HG02623 (cell line): Measurements from ENCODE around the gene SOX6.

ENCODE experiments used
- ATAC-seq: cut with Tn5 transposase; IDR thresholded peaks from one replicate; pipeline ENCODE4 v1.9.1; 2021; ENCODE audit warnings: moderate library complexity; ENCODE audit not compliant: unreplicated experiment

SOX6 gene

DNA sequence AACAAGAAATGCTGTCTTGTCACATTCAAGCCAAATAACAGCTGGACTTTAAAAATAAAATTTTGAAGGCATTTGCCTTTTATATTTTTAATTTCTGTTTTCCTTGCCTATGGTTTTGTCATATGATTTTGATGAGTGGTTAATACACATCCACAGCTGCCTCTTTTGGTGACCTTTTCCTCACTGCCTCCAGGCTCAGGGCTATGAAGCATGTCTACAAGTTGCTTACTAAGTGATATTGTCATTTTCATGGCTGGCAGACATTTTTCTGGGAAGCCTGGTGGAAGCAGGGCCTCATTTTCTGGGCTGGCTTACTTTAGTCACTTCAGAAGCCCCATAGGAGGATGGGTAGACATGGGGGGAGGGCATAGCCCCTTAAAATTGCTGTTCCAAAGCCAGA, 344.9 kb downstream of the SOX6 start:
- no peak for ATAC-seq

DNA sequence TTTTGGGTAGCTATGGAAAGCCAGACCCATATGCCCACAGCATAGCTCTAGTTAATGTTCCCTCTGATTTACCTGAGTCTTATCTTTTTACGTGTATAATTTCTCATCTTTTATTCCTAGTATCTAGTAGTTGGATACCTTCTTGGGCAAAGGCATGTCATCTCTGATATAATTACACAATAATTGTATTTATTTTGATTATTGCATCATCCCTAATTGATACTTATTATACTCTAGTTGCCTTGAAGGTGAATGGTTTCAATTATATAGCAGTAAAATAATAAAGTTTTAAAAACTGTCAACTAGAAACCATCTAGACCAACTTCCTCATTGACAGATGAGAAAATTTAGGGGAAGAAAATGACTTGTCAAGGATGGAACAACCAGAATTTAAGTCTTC, 347.3 kb downstream of the SOX6 start:
- ATAC-seq, result no peak

DNA sequence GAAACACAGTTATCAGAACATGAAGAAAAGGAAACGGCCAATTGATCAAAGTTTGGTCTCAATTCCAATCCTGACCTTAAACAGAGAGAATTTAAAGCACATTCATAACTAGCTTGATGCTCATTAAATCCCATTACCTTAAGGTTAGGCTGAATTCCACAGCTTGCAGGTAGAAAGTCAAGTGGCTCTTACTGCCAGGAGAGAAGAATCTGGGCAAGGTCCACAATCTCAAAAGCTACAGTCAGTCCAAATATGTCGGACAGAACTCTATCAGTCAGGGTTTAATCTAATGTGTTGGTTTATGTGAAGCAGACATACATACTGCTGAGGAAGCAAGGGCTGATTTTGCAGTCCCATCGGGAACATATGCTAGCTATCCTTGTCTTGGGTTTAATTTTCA, 348.8 kb downstream of the SOX6 start:
- ATAC-seq, result no peak

DNA sequence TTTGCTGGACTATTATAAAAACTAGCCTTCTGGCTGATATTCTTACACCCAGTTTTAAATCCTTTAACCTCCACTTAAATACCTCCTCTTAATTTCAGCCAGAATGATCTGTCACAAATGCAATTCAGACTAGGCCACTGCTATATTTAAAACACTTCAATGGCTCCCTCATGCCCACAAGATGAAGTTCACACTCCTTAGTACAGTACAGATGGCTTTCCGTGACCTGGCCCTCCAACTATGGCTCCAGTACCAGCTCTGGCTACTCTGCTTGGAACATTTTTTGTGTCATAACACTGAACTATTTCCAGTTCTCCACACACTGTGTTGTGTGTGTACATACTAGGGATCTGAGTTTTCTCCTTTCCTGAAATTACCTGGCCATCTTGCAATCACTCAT, 353.4 kb downstream of the SOX6 start:
- ATAC-seq, result no peak

DNA sequence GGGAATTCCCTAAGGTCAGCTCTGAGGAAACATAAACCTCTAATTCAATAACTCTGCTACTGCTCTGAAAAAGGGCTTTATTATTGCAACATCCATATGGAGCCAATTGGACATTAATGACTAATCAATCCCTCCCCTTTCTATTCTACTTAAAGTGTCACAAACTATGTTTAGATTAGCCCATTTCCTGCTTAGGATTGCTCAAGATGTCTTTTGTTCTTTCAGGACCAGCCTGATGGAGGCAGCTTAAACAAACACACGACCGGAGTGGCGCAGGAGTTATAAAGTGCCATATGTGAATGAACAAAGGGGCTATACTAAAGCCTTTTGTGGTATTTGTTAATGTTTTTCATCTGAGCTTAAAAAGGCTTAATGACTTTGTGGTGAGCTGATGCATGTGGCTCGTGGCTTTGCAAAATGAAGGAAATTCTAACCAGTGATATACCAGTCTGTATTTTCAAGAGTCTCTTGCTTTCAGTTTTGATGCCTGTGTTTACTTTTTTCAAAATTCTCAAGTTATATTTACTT, 354.4 kb downstream of the SOX6 start:
- ATAC-seq, result no peak

DNA sequence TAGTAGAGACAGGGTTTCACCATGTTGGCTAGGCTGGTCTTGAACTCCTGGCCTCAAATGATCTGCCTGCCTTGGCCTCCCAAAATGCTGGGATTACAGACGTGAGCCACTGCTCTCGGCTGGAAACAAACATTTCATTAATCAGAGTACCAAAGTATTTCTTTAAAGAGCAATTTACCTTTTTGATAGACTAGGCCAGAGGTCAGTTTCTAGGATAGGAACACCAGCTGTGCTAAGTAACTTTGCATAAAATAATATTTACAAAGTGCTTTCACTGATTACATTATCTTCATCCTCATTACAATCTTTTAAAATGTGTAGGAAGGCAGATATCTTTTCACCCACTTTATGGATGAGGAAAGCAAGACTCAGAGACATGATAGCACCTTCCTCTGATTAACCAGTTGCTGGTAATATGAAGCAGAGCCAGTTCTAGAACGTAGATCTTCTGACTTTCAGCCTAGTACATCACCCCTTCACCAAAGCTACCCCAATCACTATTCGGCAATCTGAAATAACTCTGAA, 355.2 kb downstream of the SOX6 start:
- no peak for ATAC-seq

DNA sequence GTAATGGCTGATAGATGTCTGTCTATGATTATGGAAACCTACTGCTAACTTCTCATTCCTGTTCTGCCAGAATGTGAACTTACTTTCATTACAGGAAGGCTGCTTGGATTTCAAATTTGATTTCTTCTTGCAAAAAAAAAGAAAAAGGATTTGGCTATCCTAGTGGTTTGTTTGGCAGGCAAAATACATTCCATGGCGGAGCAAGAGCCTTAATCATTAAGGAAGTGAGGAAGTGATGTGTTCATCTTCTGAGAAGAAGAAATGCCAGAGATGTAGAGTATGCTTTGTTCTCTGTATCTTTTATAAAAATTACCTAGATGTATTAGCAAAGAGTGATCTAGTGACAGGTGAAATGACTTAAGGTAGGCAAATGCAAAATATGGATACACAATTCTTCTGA, 356.3 kb downstream of the SOX6 start:
- ATAC-seq, result no peak

DNA sequence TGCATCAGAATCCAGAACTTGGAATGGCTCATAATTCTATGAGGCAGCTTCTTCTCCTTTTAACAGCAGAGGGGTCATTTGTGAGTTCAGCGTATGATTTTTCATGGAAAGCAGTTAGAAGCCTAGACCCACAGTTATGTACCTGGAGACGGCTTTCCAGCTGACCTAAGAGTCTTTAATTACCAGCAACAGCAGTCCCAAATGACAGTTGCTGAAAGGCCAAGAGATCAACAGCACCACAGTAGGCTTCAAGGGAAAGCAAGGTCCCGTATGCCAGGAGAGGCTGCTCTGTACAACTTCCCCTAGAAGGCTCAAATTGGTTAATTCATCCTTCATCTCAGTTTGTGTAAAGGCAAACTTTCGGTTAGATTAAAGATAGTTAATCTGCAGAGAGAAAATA, 363.0 kb downstream of the SOX6 start:
- ATAC-seq, result no peak

DNA sequence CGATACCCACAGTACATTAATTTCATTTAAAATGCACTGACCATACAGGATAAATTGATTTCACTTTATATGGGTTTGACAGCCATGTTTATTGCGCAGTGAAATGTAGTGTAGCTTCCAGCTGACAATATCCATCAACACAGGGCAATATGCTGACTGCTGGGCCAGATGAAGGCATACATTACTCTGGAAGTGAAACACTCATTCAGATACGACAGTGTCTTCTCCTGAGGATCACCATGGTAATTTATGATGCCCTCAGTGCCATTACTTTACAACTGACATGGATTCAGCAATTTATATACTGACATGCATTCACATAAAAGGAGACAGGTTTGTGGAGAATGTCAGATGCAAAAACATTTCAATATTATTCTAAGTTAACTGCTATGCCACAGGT, 365.1 kb downstream of the SOX6 start:
- ATAC-seq, result no peak

DNA sequence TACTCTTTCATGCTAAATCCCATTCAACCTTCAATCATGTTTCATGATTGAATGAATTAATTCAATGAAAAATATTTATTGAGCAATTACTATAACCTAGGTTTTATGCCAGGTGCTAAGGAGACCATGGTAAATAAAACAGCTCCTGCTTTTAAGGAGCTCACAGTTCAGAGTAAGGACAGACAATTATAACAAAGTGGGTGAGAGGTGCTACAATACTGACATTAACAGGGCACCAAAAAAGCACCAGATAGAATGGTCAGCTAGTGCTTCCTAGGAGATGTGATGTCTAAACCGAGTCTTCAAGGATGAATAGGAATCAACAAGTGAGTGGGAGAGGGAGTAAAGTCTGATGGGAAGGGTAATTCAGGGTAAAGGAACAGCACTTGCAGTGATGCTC, 366.7 kb downstream of the SOX6 start:
- no peak for ATAC-seq

DNA sequence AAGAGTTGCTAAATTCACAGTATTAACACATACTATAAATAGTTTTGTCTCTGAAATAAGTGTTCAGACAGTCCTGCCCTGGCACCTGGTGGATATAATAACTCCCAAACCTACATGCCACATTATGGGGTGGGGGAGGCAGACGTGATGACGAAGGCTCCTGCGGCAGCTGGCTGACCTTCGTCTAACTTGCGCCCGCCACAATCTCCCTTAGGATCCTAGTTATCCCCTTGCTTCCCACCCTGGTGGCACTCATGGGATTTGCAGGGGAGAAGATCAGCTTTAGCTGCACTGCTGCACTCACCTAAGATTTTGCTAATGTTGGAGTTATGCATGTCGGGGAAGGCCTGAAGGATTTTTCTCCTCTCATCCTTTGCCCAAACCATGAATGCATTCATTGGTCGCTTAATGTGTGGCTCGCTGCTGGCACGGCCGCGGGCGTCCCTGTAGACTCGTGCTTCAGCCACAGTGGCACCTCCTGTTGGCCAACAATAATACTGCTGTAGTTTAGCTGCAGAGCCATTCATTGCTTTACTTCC, 367.6 kb downstream of the SOX6 start:
- ATAC-seq, result no peak

DNA sequence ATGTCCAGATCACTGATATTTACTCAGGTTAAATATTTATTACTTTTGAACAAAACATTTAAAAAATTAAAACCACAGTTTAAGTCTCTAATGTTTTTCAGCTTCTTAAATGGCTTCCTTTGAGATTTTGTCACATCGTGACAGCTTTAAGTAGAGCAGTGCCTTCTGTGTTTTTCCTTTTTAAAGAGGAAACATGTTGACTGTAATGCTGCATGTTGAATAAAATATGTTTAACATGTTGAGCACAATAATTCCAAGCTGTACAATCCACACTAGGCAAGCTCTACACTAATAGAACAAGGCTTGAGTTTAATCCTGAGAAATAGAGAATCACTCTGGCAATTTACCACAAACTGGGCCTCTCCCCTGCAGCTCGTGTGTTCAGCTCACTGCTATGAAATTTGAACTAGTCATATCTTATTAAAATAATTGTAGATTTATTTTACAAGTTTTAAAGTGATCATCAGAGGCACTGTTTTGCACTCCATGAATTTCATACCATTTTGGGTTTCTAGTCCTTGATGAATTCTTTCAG, 368.3 kb downstream of the SOX6 start:
- no peak for ATAC-seq

DNA sequence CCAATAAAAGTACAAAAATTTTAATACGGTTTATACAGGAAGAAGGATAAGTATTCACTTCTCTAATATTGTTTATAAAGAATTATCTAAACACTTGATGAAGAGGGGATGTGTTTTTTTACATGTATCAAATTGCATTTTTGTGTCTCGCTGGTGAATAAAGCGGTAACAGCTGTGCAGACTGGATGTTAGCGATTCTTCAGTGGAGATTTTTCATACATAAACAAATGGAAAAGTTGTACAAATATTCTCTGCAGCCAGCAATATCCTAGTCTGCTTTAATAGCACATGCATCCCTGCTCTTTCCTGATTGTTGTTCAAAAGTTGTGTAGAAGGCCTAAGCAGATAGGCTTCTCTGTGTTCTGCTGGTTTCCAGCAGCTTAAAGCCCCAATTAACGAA, 369.3 kb downstream of the SOX6 start:
- no peak for ATAC-seq

DNA sequence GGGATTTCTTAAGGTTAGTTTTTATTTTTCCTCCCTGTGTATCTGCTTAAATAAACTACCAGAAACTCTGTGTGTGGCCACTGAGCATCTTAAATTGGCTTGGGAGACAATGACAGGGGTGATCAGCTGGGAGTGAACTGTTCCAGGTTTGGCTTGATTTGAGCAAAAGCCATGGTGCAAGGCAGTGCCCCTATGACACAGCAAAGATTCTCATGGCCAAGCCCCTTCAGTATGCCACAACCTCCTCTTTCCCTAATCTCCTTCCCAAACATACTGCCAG, 370.5 kb downstream of the SOX6 start:
- ATAC-seq, result no peak

DNA sequence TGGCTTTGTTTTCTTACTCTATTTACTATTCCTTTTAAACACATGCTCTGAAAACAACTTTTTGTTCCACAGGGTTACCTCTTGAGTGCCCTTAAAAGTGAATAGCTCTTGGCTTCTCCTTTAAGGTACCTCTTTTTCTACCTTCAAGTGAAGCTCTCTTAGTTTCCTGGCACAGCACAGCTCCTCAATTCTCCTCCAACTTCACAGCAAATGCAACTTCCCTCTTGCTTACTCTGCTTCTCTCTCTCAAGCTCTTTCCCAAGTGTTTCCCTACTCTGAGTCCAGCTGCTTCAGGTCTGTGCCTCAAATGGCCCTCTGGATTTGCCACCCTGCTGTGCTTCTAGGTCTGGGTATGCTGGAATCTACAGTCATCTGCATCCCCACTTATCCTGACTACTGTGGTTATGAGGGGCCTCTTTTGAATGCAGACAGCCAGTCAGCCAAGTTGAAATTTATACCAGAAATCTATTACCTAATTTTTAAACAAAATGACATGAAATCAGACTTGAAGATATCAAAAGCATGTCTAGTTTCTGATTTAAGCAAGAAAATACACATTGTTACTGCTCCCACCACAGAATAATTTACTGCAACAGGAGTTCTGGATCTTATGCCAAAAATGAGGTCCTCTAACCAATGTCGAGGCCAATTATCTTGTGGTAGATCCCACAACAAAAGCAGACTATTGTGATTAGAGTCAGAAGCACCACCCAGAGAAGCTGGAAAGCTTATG, 371.1 kb downstream of the SOX6 start:
- no peak for ATAC-seq

DNA sequence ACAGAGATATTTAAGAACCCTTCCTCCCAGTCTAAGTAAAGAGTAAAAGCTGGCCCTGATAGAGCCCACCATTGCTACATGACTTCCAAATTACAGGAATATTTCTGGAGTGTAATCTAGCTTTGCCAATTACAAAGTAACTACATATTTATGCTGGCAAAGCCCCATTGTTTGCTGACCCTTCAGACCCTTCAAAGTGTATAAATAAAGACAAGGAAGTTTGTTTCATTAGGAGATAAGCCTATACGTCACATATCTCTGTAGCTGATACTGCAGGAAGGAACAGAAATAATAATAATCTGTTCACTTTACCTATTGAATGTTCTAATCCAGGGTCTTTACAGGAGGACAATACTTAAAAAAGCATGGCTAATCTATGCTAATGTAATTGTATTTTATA, 375.1 kb downstream of the SOX6 start:
- no peak for ATAC-seq

DNA sequence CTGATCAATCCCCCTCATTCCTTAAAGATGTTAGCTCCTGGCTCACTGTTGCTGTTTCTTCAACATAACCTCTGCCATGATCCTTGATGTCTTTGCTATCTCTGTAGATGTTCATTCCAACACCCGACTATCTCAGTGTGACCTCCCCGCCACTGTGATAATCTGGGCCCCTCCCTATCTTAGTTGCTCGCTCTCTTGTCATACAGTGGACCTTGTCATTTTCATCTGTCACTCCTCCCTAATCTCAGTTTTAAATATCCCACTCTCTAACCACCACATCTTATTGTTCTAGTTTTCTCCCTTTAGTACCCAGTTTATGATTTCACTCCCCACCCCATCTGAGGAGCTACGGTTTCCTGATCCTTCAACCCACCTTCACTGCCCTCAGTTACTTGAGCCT, 379.2 kb downstream of the SOX6 start:
- no peak for ATAC-seq

DNA sequence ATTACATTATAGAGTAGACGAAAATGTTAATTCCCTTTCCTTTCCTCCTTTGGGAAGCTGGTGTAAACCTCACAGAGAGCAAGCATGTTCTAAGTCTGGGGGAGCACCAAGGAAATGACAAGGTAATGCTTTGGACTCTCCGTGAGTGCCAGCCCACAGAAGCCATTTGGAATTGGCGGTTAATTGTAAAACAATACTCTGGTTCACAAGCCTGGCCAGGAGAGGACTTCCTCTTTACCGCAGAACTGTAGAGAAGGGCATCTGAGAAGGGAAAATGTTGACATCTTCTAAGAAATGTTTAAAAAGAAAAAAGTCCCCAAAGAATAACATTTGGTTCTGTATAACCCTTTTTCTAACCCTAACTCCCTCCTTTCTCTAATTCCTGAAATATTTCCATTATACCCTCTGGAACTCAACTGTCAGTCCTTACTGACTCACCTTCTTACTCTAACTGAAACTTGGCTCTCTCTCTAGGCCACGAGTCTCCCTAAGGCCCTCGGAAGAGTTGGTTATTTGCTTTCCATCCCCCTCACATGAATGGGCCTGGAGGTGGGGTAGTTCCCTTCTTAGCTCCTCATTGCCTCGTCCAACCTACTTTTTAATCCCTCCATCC, 379.8 kb downstream of the SOX6 start:
- no peak for ATAC-seq

DNA sequence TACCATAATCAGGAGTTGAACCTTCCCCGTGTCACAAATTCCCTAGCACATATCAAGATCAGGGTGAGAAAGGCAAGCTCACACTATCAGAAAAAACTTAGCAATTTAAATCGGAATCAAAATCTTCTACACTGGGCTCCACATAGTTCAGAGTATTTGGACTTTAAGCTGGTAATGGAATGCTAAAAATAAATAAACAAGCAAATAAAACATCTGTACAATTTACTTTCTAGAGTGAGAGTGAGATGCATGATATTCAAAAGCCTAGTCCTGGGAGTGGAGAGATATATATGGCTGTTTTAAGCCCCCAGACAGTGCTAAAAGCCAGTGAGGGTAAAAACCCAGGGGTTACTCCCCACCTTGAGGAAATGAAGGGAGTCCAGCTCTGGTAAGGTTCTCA, 380.6 kb downstream of the SOX6 start:
- ATAC-seq, result no peak

DNA sequence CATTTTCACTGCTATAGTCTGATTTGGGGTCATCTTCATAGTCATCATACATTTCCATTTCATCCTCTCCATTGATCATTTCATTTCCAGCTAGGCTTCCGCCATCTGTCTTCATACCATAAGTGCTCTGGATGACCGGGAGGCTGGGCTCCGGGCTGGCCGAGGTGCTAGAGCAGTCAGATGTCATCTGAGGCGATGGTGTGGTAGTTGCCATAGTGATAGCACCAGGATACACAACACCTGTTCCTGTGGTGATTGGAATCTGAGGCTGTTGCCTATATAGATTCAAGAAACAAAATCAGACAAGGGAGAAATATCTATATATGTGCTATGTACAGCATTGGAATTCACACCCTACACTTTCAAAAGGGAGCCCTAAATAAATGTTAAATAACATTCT, 383.5 kb downstream of the SOX6 start:
- ATAC-seq, result no peak

DNA sequence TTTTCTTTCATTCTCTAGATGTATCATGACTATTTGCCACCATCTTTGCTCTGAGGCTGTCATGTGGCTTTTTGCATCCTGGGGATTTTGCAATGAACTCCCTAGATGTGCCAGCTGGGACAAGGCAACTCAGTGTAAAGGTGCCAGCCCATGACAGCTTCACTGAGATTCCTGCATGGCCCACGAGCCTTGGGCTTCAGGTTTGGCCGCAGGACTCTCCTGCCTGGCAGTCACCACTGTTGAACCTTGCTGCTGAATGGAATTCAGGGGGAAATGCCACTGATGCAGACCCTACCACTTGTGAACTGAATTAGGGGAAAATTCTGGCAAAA, 385.2 kb downstream of the SOX6 start:
- no peak for ATAC-seq

DNA sequence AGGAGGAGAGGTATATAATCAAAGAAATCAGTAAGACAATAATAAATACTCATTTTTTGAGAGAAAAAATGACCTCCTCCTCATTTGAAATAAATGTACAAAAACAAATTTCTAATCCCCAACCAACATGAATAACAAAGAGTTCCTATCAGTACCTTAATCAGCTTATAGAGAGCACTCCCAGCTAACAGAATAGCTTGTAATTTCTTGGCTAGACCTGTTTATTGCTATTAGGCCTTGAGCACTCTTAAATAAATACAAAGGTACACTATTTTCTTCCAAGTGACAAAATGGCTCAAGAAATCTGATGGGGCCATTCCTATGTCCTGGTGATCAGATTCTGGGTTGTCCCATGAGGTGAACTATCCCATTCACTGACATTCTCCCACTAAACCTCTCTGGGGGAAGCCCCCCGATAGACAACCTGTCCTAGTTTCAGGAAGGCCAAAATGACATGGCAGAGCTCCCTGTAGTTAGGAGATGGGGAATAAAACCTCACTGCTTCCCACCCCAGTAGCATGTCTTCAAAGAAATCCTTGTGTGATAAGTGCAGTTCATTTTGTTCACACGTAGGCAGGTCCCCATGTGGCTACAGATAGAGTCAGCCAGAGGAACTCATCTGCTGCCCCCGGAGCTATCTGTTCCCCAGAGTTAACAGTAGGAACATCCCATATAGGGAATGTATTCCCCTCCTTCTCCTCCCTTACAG, 385.7 kb downstream of the SOX6 start:
- no peak for ATAC-seq
